Ureter (tissue), 1 donor: ENCODE measurements around the gene COL19A1. TPM values are rescaled to one million over a fixed set of nuclear protein-coding genes. Genes with fewer than 3 reads are reported as not detected.
A peak's percentile ranks its signal among the peaks of the same experiment; 100 is the strongest.

ENCODE experiments used
- DNase-seq: peaks from one replicate; pipeline ENCODE4 v3.0.0-alpha.2; 2020; ENCODE audit warnings: low spot score
- total RNA-seq: library from RNA; stranded (reverse); gene quantifications from one replicate; pipeline ENCODE4 v1.2.4, GENCODE V29; 2023
- donor health status: DM: yes; HTN: yes; CAD: no.

COL19A1 gene
- total RNA-seq, 1 donor from 2014 or later = 1.7 TPM

GRCh38 chr6:70124882-70125545, 258.7 kb downstream of the COL19A1 start:
- DNase-seq = no peak

GRCh38 chr6:70125602-70126001, 259.2 kb downstream of the COL19A1 start:
- DNase-seq = no peak

- no peak for DNase-seq
Observed at GRCh38 chr6:70129341-70129740, 263.0 kb downstream of the COL19A1 start.

GRCh38 chr6:70130865-70131264, 264.5 kb downstream of the COL19A1 start:
- DNase-seq = no peak

- DNase-seq = no peak
Observed at GRCh38 chr6:70131528-70131927, 265.2 kb downstream of the COL19A1 start.

- DNase-seq = no peak
Observed at GRCh38 chr6:70133246-70133645, 266.9 kb downstream of the COL19A1 start.

GRCh38 chr6:70134542-70134941, 268.2 kb downstream of the COL19A1 start:
- no peak for DNase-seq

- no peak for DNase-seq
Observed at GRCh38 chr6:70135219-70136160, 269.1 kb downstream of the COL19A1 start.

- DNase-seq = no peak
Observed at GRCh38 chr6:70136996-70137395, 270.6 kb downstream of the COL19A1 start.

- no peak for DNase-seq
Observed at GRCh38 chr6:70140496-70140895, 274.1 kb downstream of the COL19A1 start.

GRCh38 chr6:70142034-70142433, 275.7 kb downstream of the COL19A1 start:
- no peak for DNase-seq

GRCh38 chr6:70145178-70145577, 278.8 kb downstream of the COL19A1 start:
- no peak for DNase-seq

GRCh38 chr6:70149209-70149788, 282.9 kb downstream of the COL19A1 start:
- DNase-seq = no peak

GRCh38 chr6:70150521-70150920, 284.2 kb downstream of the COL19A1 start:
- DNase-seq = no peak

- DNase-seq = no peak
Observed at GRCh38 chr6:70151616-70152015, 285.3 kb downstream of the COL19A1 start.

GRCh38 chr6:70152786-70153185, 286.4 kb downstream of the COL19A1 start:
- DNase-seq = no peak

GRCh38 chr6:70157086-70157485, 290.7 kb downstream of the COL19A1 start:
- DNase-seq = no peak

- DNase-seq = no peak
Observed at GRCh38 chr6:70160276-70160675, 293.9 kb downstream of the COL19A1 start.

- no peak for DNase-seq
Observed at GRCh38 chr6:70162972-70163371, 296.6 kb downstream of the COL19A1 start.

GRCh38 chr6:70163795-70164194, 297.4 kb downstream of the COL19A1 start:
- no peak for DNase-seq

GRCh38 chr6:70164556-70164955, 298.2 kb downstream of the COL19A1 start:
- DNase-seq = no peak

- peak; percentile 45 for DNase-seq
Observed at GRCh38 chr6:70166088-70166958, 300.0 kb downstream of the COL19A1 start.
